Body of pancreas (tissue), 4 donors: ENCODE data around the gene NRF1. TPM values are rescaled to one million over a fixed set of nuclear protein-coding genes. Genes with fewer than 3 reads are reported as not detected.
"Not testable (repeated sequence)": the region's sequence is repeated elsewhere in the genome, so short reads cannot be mapped to it uniquely, and the experiment has no call there.

Experiments used
- ATAC-seq: fragments of 150-250 bp; one replicate; pipeline ENCODE4 v1.9.1; 2016
- DNase-seq, 4 donors: peaks; one replicate each; pipeline ENCODE4 v3.0.0-alpha.2; 2019
- H3K27ac ChIP-seq, 4 donors: fragments of 200-600 bp; sonication (generic); 1 replicate in 3 of 4; 2 replicates in 1 of 4; pipeline versions ENCODE4 v1.5.1 to v1.6.1; 2016 to 2019; ENCODE audit warnings: mild to moderate bottlenecking in 1 of 4, mixed read lengths in 1 of 4, moderate library complexity in 1 of 4
- H3K27me3 ChIP-seq, 2 donors: fragments of 200-600 bp; sonication (generic); one replicate each; pipeline ENCODE4 v1.6.0; 2016; ENCODE audit warnings: mild to moderate bottlenecking in 1 of 2
- H3K36me3 ChIP-seq, 2 donors: fragments of 200-600 bp; sonication (generic); replicated peaks in 1 of 2; 2 replicates each; pipeline ENCODE4 v1.5.1; 2016; ENCODE audit warnings: low read depth in 2 of 2; ENCODE audit not compliant: insufficient read depth in 1 of 2
- H3K4me1 ChIP-seq: fragments of 200-600 bp; sonication (generic); one replicate; pipeline ENCODE4 v1.6.0; 2016
- H3K4me3 ChIP-seq, 2 donors: fragments of 200-600 bp; sonication (generic); 1 replicate in 1 of 2; 2 replicates in 1 of 2; pipeline ENCODE4 v1.5.1; 2016 to 2019
- H3K9me3 ChIP-seq, 3 donors: fragments of 200-600 bp; sonication (generic); 1 replicate in 2 of 3; 2 replicates in 1 of 3; pipeline ENCODE4 v1.5.1; 2016
- CTCF ChIP-seq, 7 experiments: fragments of 450-650 bp in 4 of 7; fragments of 200-600 bp in 3 of 7; sonication (generic) in 3 of 7; IDR thresholded peaks; one replicate each; pipeline ENCODE4 v1.5.1; 2016 to 2019; ENCODE audit warnings: antibody characterized with exemption in 7 of 7
- POLR2A ChIP-seq, 3 donors: fragments of 450-650 bp; IDR thresholded peaks; one replicate each; pipeline ENCODE4 v1.6.1; 2016; ENCODE audit warnings: antibody characterized with exemption in 3 of 3, mild to moderate bottlenecking in 2 of 3
- WGBS, 2 donors: methylation state at CpG; one replicate each; pipeline ENCODE4 v1.1.5; 2017; 5-methylcytosine and 5-hydroxymethylcytosine counted together
- intact Hi-C: fragments of 100-400 bp; cut with DNase I; formaldehyde crosslinking; loops from one replicate; pipeline ENCODE4 v1.15.1; 2023
- total RNA-seq, 2 donors: library from RNA; depleted of rRNA; stranded (reverse); fragments of >200 nt; gene quantifications; one replicate each; pipeline ENCODE4 v1.1.0, GENCODE V29; 2016

NRF1 gene
- total RNA-seq, 2 donors from 2014 or later: 10.1 to 11.9 TPM

- Histone ChIP-seq H3K27me3 (no peaks in the 10 kb centered on the region), H3K27ac (no peak overlapping the region), H3K36me3 (no peaks in the 10 kb centered on the region), H3K4me1 (no peaks in the 10 kb centered on the region), H3K4me3 (no peak overlapping the region), H3K9me3 (no peaks in the 10 kb centered on the region)
- TF ChIP-seq CTCF (IDR thresholded peaks at IDR 0.05) (no peak), POLR2A (IDR thresholded peaks at IDR 0.05) (no peak)
- DNase-seq: no peak
- WGBS, 2 donors: 71 to 74% methylated on average over 7 to 9 of the region's 9 CpGs
- intact Hi-C loops: no loop called here
- ATAC-seq: no peak
Measured at GRCh38 chr7:129793506-129794310, 182.2 kb downstream of the NRF1 start.

GRCh38 chr7:129794461-129794860 is 182.9 kb downstream of the NRF1 start:
- H3K27me3 ChIP-seq, H3K4me1 ChIP-seq, intact Hi-C loops, H3K36me3 ChIP-seq, H3K4me3 ChIP-seq, DNase-seq, ATAC-seq, H3K27ac ChIP-seq, H3K9me3 ChIP-seq: not testable (repeated sequence)
- WGBS, 2 donors: 85 to 95% methylated on average over 5 to 9 of the region's 9 CpGs

- TF ChIP-seq CTCF (IDR thresholded peaks at IDR 0.05) (no peak), POLR2A (IDR thresholded peaks at IDR 0.05) (no peak)
- no peaks in the 10 kb centered on the region for H3K9me3 ChIP-seq
- 83 to 87% methylated on average over 8 to 9 of the region's 9 CpGs for WGBS, 2 donors
- H3K4me1 ChIP-seq: no peaks in the 10 kb centered on the region
- no peak for ATAC-seq
- no peaks in the 10 kb centered on the region for H3K27me3 ChIP-seq
- no peaks in the 10 kb centered on the region for H3K36me3 ChIP-seq
- H3K4me3 ChIP-seq: no peak overlapping the region
- DNase-seq: no peak
- intact Hi-C loops: no loop called here
- no peak overlapping the region for H3K27ac ChIP-seq
Measured at GRCh38 chr7:129796186-129796775, 184.8 kb downstream of the NRF1 start.

- no peak for DNase-seq
- 72 to 80% methylated on average over 7 of the region's 7 CpGs for whole genome bisulfite sequencing, 2 donors
- H3K9me3 ChIP-seq: no peaks in the 10 kb centered on the region
- H3K36me3 ChIP-seq: no peaks in the 10 kb centered on the region
- intact Hi-C loops: no loop called here
- no peak for ATAC-seq
- no peak overlapping the region for H3K4me3 ChIP-seq
- no peak overlapping the region for H3K27ac ChIP-seq
- no peaks in the 10 kb centered on the region for H3K27me3 ChIP-seq
- TF ChIP-seq CTCF (IDR thresholded peaks at IDR 0.05): no peak
- TF ChIP-seq POLR2A (IDR thresholded peaks at IDR 0.05): no peak
- no peaks in the 10 kb centered on the region for H3K4me1 ChIP-seq
Measured at GRCh38 chr7:129797214-129797789, 185.8 kb downstream of the NRF1 start.

- H3K9me3 ChIP-seq: no peaks in the 10 kb centered on the region
- WGBS, 2 donors: 89 to 91% methylated on average over 15 to 16 of the region's 16 CpGs
- no peak for TF ChIP-seq CTCF (IDR thresholded peaks at IDR 0.05)
- no peak for TF ChIP-seq POLR2A (IDR thresholded peaks at IDR 0.05)
- no peaks in the 10 kb centered on the region for H3K36me3 ChIP-seq
- no peak overlapping the region for H3K4me3 ChIP-seq
- ATAC-seq (no peak), DNase-seq (no peak)
- intact Hi-C loops: no loop called here
- no peak overlapping the region for H3K27ac ChIP-seq
- H3K27me3 ChIP-seq: no peaks in the 10 kb centered on the region
- H3K4me1 ChIP-seq: peaks cover 4% of the 10 kb centered on the region
Measured at GRCh38 chr7:129798616-129799349, 187.3 kb downstream of the NRF1 start.
